GM23338 (cell line): ENCODE measurements around the gene PKN3. TPM values are rescaled to one million over a fixed set of nuclear protein-coding genes. Genes with fewer than 3 reads are reported as not detected.

Experiments used
- ATAC-seq: fragments of 200-7000 bp; cut with Tn5 transposase; 3 replicates; pipeline ENCODE4 v1.9.1; 2020
- DNase-seq: peaks from one replicate; pipeline ENCODE4 v3.0.0-alpha.2; 2015; ENCODE audit warnings: low spot score
- H2AFZ ChIP-seq: fragments of 200-600 bp; sonication (generic); 2 replicates; pipeline ENCODE4 v1.8.0; 2016; ENCODE audit warnings: antibody characterized with exemption, mild to moderate bottlenecking, moderate library complexity
- H3F3A ChIP-seq: fragments of 200-600 bp; sonication (generic); replicated peaks from 2 replicates; pipeline ENCODE4 v1.8.0; 2017; ENCODE audit warnings: antibody characterized with exemption, mixed run types, low read depth
- H3K27ac ChIP-seq: fragments of 200-600 bp; sonication (generic); 2 replicates; pipeline ENCODE4 v1.6.1; 2016; ENCODE audit warnings: low read depth
- H3K27me3 ChIP-seq: fragments of 200-600 bp; sonication (generic); 2 replicates; pipeline ENCODE4 v1.8.0; 2016; ENCODE audit warnings: mild to moderate bottlenecking, mixed run types, moderate library complexity; ENCODE audit not compliant: insufficient read depth
- H3K36me3 ChIP-seq: fragments of 200-600 bp; sonication (generic); 2 replicates; pipeline ENCODE4 v1.8.0; 2016; ENCODE audit warnings: mild to moderate bottlenecking; ENCODE audit not compliant: insufficient read depth
- H3K4me1 ChIP-seq: fragments of 200-600 bp; sonication (generic); 2 replicates; pipeline ENCODE4 v1.8.0; 2016; ENCODE audit warnings: mild to moderate bottlenecking, moderate library complexity; ENCODE audit not compliant: insufficient read depth
- H3K4me2 ChIP-seq: fragments of 200-600 bp; sonication (generic); 2 replicates; pipeline ENCODE4 v1.7.1; 2017; ENCODE audit warnings: mixed run types
- H3K4me3 ChIP-seq: fragments of 200-600 bp; sonication (generic); 2 replicates; pipeline ENCODE4 v1.6.1; 2016; ENCODE audit warnings: mixed run types
- H3K79me2 ChIP-seq: fragments of 200-600 bp; sonication (generic); replicated peaks from 2 replicates; pipeline ENCODE4 v1.8.0; 2017; ENCODE audit warnings: mild to moderate bottlenecking; ENCODE audit not compliant: insufficient read depth
- H3K9me2 ChIP-seq: fragments of 200-600 bp; sonication (generic); 2 replicates; pipeline ENCODE4 v1.8.0; 2017; ENCODE audit not compliant: insufficient read depth
- H4K20me1 ChIP-seq: fragments of 200-600 bp; sonication (generic); replicated peaks from 2 replicates; pipeline ENCODE4 v1.8.0; 2017; ENCODE audit warnings: mild to moderate bottlenecking; ENCODE audit not compliant: insufficient read depth
- H3K27ac Mint-ChIP-seq: 2 replicates; pipeline ENCODE4 v1.8.0; 2020; ENCODE audit warnings: inconsistent platforms, mild to moderate bottlenecking, moderate library complexity, mixed read lengths
- H3K27me3 Mint-ChIP-seq: 3 replicates; pipeline ENCODE4 v1.8.0; 2022; ENCODE audit warnings: low read depth, mild to moderate bottlenecking, moderate library complexity, mixed read lengths, inconsistent platforms; ENCODE audit not compliant: insufficient read depth, poor library complexity
- H3K36me3 Mint-ChIP-seq: 3 replicates; pipeline ENCODE4 v1.8.0; 2021; ENCODE audit warnings: low read depth, mild to moderate bottlenecking, inconsistent platforms, moderate library complexity, mixed read lengths
- H3K4me1 Mint-ChIP-seq: 3 replicates; pipeline ENCODE4 v1.8.0; 2020; ENCODE audit warnings: mild to moderate bottlenecking, inconsistent platforms, mixed read lengths
- H3K4me3 Mint-ChIP-seq: 3 replicates; pipeline ENCODE4 v1.8.0; 2021; ENCODE audit warnings: moderate library complexity, mild to moderate bottlenecking, inconsistent platforms, mixed read lengths
- H3K9me3 Mint-ChIP-seq: 3 replicates; pipeline ENCODE4 v1.8.0; 2020; ENCODE audit warnings: moderate library complexity, mild to moderate bottlenecking, inconsistent platforms, mixed read lengths
- CREB1 ChIP-seq: fragments of 250-450 bp; sonication (Bioruptor Pico); IDR thresholded peaks from 2 replicates; pipeline ENCODE4 v1.5.0; 2020; ENCODE audit warnings: low read depth, mild to moderate bottlenecking, moderate library complexity
- CTCF ChIP-seq, 2 experiments: fragments of 200-600 bp in 1 of 2; sonication (generic) in 1 of 2; conservative IDR thresholded peaks; 2 replicates each; pipeline versions ENCODE4 v1.5.1 to v1.6.1; 2016 to 2017; ENCODE audit warnings: antibody characterized with exemption in 2 of 2, low read depth in 2 of 2, mild to moderate bottlenecking in 2 of 2, moderate library complexity in 1 of 2
- ETS1 ChIP-seq: IDR thresholded peaks from 2 replicates; pipeline ENCODE4 v1.6.1; 2016; ENCODE audit warnings: antibody characterized with exemption
- REST ChIP-seq: IDR thresholded peaks from one replicate; pipeline ENCODE4 v1.6.1; 2018; ENCODE audit warnings: antibody characterized with exemption; ENCODE audit not compliant: unreplicated experiment
- ZNF462 ChIP-seq: fragments of 250-450 bp; sonication (Bioruptor Pico); IDR thresholded peaks from 2 replicates; pipeline ENCODE4 v1.5.0; 2020; ENCODE audit warnings: mild to moderate bottlenecking, moderate library complexity
- polyA plus RNA-seq: library from polyadenylated mRNA; unstranded; fragments of >200 nt; fragmentation: Nextera tagmentation; extraction: Ambion mirVana; gene quantifications from 2 replicates; pipeline ENCODE4 v1.2.1, GENCODE V29; 2016
- total RNA-seq: library from RNA; depleted of rRNA; stranded (reverse); fragments of >200 nt; shearing (Covaris generic); gene quantifications from 2 replicates; pipeline ENCODE4 v1.2.3, GENCODE V29; 2014

Gene PKN3
- total and polyA plus RNA-seq, 2 experiments from 2014 or later = 6.2 to 17.7 TPM

GRCh38 chr9:128704356-128704670, 2.0 kb downstream of the PKN3 start (continued):
- TF ChIP-seq REST (no peak), ETS1 (no peak)

- no peaks in the 10 kb centered on the region; the same call in 2 of the 3 replicates for H3K9me3 Mint-ChIP-seq
- Histone ChIP-seq H3K4me2 (no peak overlapping the region), H3K36me3 (no peaks in the 10 kb centered on the region), H3K9me2 (no peaks in the 10 kb centered on the region), H3K27me3 (no peaks in the 10 kb centered on the region; the same call in 1 of the 2 replicates), H4K20me1 (no peaks in the 10 kb centered on the region), H3K4me1 (peaks cover 5% of the 10 kb centered on the region; the same call in 1 of the 2 replicates), H3K79me2 (no peaks in the 10 kb centered on the region), H2AFZ (no peak overlapping the region), H3K27ac (no peak overlapping the region), H3F3A (peaks cover 11% of the 10 kb centered on the region; the same call in 1 of the 2 replicates), H3K4me3 (no peak overlapping the region)
- H3K4me1 Mint-ChIP-seq = peaks cover 5% of the 10 kb centered on the region; the same call in 1 of the 3 replicates
- peaks cover 13% of the 10 kb centered on the region for H3K27me3 Mint-ChIP-seq
- no peak overlapping the region for H3K4me3 Mint-ChIP-seq
- no peak overlapping the region for H3K27ac Mint-ChIP-seq
- DNase-seq = no peak
- H3K36me3 Mint-ChIP-seq = peaks cover 4% of the 10 kb centered on the region; the same call in 2 of the 3 replicates
- no peak for ATAC-seq
- TF ChIP-seq ZNF462 (CRISPR knock-in tag) (no peak), CTCF (conservative IDR thresholded peaks at IDR 0.05; ENCODE audit: low read depth in 2 of 2) (no peak), REST (no peak), CREB1 (CRISPR knock-in tag) (no peak)
These were observed 3.0 kb downstream of the PKN3 start for GRCh38 chr9:128705051-128705965.
